GM04504 (cell line): Measurements from ENCODE around the gene KIT.
"Not testable (repeated sequence)": the region's sequence is repeated elsewhere in the genome, so short reads cannot be mapped to it uniquely, and the experiment has no call there.

ENCODE experiments used
- DNase-seq: peaks from one replicate; pipeline ENCODE4 v3.0.0-alpha.2; 2012; ENCODE audit warnings: low read depth

KIT gene

DNA sequence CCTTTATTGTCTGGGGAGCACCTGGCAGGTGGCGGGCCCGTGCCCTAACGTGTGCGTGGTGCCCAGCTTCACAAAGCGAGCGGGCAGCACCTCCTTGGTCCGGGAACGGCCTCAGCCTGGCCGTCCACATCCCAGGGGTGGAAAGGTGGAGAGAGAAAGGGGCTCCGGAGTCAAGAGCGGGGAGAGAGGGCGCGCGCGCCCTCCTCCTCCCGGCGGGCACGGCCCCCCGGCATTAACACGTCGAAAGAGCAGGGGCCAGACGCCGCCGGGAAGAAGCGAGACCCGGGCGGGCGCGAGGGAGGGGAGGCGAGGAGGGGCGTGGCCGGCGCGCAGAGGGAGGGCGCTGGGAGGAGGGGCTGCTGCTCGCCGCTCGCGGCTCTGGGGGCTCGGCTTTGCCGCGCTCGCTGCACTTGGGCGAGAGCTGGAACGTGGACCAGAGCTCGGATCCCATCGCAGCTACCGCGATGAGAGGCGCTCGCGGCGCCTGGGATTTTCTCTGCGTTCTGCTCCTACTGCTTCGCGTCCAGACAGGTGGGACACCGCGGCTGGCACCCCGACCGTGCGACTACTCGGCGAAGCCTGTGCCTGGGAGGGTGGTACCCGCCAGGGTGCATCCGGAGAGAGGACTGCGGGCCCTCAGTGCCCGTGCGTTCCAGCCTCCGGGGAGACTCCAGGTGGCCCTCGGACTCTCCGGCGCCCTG is at the start of gene KIT:
Gene KIT, plus strand, starts transcription at position 407 of the 701 bp plus-strand sequence. Its CDS starts 58 bp downstream, at position 465.
- no peak for DNase-seq

DNA sequence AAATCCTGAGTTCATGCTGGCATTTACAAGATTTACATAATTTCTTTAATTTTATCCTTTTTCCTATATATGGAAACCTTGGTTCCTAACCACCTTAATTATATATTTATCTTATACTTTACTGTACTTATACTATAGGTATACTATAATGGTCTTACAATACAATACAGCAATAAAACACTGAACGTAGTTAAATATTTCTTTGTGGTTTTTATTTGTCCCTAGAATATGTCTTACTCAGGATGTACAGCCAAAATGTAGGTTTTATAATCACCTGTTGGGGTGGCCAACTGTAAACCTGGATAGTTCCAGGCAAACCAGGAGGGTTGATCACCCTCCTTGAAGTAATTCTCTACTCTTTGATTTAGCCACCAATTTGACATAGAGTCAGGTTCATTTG is 48.4 kb upstream of the KIT start:
- DNase-seq, result no peak

DNA sequence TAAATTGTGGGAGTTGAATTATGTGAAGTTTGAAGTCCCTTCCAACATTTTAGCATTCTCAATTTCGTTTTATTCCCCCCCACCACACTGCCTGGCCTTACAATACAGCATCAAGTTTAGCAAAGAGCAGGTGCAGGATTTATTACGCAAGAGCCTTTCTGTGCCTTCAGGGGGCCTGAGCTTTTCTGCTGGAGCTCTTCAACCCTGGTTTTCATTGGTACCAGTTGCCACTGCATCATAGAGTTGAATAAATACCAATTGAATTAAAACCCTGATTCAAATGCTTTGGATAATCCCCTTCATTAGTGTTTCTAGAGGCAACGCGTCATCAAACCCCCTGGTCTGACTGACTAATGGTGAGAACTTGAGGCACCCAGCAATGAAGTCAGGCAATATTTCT is 43.6 kb upstream of the KIT start:
- DNase-seq, result no peak

DNA sequence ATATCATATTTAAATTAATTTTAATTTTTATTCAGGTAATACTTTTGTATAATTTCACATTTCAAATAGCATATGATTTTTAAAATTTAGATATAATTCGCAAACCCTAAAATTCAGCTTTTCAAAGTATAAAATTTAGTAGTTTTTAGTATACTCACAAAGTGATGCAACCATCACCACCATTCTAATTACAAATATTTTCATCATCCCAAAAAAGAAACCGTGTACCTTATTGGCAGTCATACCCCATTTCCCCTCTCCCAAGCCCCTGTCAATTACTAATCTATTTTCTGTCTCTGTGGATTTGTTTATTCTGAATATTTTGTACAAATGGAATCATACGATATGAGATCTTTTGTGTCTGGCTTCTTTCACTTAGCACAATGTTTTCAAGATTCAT is 37.0 kb upstream of the KIT start:
- DNase-seq, result no peak

DNA sequence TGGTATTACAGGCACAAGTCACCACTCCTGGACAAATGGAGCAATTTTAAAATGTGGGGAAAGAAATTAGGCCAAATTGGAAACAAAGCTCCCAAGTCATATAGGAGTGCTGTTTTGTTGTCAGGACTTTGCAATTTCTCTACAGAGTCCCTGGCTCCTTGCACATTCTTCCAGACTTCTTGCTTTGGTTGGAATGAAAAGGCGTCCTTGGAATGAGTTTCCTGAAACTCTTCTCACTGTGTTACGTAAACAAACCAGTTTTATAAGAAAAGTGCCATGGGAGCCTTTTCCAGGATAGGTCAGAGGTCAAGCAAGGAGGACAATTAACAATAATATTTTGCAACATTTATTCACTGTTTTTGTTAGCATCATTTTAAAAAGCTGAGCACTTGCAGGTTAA is 32.4 kb upstream of the KIT start:
- peak; percentile 4 for DNase-seq

DNA sequence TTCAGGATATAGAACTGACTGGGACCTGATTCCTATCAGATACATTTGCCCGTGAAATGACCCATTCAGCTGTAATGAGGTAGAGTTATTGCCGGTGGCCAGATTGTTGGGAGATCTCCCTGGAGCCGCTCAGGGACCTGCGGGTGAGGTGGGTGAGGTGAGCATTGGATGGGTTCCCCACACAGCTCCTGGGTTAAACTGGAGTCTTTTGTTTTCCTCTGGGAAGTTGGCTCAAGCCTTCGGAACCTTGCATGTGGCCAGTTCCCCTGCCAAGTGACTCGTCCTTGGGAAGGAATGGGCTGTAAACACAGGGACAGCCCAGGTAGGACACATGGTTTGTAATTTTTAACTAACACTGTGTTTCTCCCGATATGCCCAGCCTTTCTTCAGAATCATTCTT is 31.6 kb upstream of the KIT start:
- no peak for DNase-seq

DNA sequence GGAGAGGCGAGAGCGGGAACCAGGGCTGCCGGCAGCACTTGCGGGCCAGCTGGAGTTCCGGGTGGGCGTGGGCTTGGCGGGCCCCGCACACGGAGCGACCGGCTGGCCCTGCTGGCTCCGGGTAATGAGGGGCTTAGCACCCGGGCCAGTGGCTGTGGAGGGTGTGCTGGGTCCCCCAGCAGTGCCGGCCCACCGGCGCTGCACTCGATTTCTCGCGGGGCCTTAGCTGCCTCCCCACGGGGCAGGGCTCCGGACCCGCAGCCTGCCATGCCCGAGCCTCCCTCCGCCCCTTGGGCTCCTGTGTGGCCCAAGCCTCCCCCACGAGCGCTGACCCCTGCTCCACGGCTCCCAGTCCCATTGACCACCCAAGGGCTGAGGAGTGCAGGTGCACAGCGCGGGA is 25.2 kb upstream of the KIT start:
- no peak for DNase-seq

DNA sequence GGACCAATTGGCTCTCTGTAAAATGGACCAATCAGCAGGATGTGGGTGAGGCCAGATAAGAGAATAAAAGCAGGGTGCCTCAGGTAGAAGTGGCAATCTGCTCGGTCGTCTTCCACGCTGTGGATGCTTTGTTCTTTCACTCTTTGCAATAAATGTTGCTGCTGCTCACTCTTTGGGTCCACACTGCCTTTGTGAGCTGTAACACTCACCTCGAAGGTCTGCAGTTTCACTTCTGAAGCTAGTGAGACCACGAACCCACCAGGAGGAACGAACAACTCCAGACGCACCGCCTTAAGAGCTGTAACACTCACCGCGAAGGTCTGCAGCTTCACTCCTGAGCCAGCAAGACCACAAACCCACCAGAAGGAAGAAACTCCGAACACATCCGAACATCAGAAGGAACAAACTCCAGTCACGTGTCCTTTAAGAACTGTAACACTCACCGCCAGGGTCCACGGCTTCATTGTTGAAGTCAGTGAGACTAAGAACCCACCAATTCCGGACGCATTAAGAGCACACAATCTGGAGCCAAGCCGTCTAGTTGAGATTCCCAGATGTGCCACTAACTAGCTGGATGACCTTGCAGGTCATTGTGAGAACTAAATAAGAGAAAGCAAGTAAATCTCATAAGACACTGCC is 24.5 kb upstream of the KIT start:
- not testable (repeated sequence) for DNase-seq

DNA sequence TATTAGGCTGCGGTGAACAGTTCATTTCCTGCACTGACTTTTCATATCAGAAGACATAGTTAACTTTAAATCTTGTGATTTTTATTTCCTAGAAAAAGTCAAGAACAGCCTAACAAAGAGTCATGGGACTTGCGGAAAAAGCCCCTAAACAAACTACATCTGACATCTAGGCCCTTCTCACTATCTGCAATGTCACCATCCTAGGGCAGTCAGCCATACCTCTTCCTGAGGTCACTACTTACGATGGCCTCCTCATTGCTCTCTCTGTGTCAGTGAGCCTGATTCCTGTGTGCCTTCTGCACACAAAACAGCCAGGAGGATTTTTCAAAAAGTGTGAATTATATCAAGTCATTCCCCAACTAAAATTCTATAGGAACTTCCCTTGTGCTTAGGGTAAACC is 22.4 kb upstream of the KIT start:
- no peak for DNase-seq

DNA sequence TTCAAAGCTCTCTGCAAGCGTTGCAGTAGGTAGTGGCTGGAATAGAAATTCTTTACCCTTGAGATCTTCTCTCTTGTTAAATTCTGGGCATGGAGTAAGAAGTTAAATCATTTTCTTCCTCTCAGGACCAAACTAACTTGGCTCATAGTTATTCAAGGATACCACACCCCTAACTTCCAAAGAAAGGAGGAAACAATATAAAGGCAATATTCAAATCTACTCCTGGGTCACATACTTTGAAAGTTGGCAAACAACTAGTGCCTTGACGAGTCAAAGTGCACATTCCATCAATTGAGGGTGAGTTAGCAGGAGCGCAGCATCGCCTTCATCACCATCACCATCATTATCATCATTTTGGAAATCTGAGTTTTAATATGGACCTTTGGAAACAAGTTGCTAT is 20.4 kb upstream of the KIT start:
- no peak for DNase-seq

DNA sequence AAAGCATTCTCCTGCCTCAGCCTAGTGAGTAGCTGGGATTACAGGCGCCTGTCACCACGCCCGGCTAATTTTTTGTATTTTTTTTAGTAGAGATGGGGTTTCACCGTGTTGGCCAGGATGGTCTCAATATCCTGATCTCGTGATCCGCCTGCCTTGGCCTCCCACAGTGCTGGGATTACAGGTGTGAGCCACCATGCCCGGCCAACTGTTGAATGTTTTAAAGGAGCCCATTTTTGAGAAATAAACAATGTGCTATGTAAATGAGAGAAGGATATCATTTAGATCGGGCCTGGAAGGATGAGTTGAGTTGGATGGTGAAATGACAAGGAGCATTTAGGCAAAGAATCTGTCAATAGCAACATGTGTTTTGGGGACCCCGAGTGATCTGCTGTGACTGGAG is 16.7 kb upstream of the KIT start:
- not testable (repeated sequence) for DNase-seq

DNA sequence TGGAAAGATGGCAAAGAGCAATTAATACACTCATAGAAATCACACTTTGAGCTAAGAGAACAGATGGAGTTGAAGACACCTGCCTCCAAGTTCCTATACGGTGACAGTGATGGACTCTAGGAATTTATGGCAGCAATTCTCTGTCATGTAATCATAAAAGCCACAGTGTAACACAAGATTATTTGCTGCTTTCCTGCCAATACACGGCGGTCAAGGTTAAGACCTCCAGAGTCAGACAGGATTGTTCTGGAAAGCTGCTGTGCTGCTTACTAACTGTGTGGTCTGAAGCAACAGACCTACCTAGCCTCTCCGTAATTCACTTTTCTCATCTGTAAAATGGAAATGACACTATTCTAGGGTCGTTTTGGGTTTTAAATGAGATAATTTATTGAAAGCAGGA is 14.6 kb upstream of the KIT start:
- no peak for DNase-seq

DNA sequence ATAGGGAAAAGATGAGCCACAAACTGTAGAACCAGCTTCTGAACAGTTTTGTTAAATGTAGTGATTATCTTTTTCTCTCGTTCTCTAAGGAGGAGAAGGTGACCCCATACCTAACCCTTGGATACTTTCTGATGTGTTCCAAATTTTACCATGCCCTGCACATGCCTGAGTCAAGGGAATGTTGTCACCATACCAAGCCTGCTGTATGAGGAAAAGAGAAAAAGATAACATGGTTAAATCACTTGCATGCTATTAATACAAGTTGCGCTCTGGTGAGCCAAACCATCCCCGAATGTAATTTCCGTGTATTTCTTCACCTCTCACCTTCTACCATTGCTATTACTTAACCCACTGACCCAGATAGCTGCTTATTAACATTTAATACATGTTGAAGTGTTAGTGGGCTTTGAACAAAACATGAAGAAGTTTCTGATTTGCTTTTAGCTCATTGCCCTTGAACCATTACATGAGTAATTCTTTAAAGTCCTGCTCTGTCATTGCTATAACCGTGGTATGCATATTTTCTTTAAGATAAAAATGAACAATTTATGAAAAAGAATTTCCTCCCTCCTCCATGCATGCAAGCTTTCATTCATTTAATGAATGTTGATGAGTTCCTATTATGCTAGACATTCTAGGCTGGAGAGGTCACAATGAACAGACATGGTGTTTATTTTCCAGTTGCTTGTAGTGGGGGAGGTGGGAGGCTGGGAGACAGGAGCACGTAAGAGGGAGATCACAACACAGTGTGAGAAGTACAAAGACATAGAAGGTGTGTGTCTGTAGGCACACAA is 13.6 kb upstream of the KIT start:
- DNase-seq, result no peak

DNA sequence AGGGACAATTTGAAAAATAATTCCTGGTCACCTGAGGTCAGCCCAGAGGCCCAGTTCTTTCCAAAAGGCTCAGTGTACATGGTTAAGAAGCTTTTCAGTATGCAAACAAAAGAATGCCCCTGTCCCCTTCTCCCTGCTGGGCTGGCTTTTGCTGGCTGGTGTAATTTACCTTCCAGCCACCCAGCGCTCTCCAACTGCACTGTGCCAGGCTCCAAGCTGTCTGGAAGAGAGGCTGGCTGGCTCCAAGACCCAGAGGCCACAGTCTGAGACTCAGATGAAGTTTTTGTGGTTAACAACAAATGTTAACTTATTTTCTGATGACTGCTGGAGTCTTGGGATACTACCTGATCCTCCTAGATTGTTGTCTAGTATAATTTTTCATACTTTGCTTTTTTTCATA is 11.9 kb upstream of the KIT start:
- no peak for DNase-seq

DNA sequence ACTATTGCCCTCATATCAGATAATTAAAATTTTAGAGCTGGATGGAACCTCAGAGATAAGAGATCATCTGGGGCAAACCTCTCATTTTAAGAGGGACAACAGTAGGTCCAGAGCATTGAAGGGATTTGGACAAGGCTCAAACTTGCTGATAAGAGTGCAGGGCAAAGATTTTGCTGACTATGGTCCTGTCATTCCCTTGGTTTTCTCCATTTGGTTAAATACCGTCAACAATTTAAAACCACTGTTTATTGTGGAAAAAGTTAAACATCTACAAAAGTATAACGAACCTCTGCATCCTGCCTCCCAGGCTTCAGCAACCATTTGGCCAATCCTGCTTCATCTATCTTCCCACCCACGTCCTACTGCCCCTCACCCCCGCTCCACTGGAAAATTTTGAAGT is 10.7 kb upstream of the KIT start:
- DNase-seq, result no peak

DNA sequence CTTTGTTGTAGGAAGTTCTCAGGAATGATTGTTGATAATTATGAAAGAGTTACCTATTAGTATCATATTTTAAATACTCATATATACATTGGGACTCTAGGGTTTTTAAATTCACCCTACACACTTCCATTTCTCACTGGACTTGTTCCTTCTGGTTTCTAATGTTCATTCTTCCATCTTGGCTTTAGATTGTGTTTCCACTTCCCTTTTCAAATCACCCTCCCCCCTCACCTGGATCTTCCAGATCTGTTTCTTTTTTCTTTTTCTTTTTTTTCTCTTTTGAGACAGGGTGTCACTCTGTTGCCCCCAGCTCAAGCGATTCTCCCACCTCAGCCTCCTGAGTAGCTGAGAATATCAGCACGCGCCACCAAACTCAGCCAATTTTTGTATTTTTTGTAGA is 6.7 kb upstream of the KIT start:
- DNase-seq, result no peak

DNA sequence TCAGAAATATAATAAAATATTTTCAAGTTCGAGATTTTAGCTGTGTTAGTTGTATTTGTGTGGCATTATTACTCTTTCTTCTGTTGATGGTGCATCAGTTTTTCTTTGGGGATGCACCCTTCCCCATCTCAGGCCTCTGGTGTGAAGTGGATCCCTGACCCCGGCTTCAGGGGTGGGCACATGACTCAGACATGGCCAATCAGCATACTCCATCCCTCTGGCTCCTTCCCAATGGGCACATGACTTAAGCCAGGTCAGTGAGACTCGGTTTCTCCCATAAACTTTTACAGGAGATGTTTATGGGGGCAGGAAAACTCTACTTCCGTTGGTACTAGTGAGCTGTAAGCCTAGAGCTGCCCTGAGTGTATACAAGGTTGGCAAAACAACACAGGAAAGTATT is 3.0 kb upstream of the KIT start:
- DNase-seq, result no peak

DNA sequence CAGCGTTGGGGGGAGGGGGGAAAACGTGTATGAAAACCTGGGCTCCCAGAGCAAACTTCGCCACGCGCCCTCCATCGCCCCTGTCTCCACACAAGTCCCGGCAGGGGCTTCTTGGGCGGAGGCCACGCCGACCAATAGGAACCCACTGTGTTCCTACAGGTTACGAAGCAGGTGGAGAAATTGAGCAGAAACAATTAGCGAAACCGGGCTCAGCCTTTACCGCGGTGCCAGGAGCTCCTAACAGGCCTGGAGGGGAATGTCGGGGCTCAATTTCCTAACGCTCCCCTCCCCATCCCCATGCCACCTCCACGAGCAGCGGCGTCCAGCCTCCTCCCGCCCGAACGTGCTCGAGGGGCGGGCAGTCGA is 589 bp upstream of the KIT start:
- no peak for DNase-seq

DNA sequence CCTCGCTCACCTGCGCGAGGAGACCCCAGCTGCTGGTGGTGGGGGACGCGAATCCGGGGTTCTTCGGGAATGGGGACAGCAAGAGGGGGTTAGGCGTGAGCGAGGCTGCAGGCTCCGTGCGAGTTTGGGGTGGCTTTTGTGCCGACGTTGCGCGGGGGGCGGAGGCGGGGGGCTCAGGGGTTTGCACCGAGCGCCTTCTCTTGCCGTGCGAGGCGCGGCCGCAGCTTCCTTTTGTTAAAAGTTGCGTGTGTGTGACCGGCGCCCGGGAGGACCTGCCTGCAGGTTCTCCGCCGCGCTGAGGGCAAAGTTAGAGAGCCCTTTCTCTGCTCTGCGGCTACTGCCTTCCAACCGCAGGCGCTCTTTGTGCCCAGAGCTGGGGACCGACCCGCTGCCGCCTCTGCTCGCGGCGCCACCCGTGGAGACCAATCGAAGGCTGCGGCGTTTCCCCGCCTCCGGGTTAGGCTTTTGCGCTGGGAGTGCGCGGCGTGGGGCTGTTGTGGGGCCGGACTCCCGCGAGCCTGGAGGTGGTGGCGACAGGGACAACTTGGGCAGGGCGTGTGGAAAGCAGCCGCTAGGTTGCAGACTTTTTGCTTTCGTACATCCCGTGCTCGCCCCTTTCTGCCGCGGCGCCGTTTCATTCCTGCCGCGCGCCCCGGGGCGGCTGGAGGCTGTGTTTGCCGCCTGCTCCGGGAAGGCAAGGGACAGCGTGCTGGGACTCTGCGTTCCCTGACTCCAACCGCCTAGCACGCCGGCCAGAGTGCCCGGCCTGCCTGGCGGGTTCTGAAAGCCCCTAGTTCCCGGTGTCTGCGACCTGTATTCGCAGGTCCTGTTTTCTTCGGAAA is 716 bp downstream of the KIT start:
- peak; percentile 35 for DNase-seq

DNA sequence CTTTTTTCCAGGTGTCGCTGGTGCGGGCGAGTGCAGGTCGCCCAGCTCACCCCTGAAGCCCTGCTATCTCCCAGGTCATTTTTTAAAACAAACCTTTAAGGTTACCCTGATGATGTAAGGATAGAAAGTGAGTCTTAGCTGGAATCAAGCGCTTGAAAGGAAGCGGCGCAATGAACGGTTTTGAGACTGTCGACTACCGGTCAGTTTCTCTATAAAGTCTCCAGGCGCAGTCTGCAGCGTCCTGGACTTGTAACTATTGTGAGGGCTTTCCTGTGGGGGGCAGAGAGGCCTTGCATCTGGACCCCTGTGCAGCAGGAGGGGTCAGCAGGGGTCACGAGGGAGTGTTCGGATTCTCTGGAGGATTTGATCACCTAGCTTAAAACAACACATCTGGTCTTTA is 1.6 kb downstream of the KIT start:
- no peak for DNase-seq

DNA sequence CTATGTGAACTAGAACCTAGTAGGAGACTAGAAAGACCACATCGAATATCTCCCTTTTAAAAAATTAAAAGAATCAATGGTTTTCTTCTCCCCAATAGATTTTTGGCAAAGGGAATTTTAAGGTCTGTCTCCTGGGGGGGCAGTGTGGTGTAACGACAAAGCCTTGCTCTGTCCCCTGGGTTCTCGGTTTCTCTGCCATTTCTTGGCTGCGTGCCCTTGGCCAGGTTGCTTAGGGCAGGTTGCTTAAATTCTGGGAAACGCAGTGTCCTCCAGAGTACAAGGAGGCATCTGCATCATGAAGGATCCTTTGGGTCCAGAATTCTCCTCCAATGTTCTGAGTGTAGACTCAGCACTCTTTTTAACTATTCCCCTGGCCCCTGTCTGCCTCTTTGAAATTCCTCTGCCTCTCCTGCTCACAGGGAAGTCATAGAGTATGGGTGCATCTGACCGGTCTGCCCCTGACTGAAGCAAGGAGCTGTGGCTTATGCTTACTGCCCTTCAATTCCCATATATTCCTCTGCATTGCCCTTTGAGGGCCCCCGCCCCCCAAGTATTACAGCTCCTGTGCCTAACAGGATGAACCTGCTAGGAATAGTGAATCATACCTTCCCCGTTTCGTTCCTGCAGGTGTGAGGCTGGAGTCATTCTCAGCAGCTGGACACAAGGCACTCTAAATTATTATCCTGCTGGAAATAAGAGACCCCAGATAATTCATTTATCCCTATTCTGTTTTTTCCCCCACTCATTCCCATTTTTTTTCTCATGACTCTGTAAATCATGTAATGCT is 2.2 kb downstream of the KIT start:
- DNase-seq, result no peak

DNA sequence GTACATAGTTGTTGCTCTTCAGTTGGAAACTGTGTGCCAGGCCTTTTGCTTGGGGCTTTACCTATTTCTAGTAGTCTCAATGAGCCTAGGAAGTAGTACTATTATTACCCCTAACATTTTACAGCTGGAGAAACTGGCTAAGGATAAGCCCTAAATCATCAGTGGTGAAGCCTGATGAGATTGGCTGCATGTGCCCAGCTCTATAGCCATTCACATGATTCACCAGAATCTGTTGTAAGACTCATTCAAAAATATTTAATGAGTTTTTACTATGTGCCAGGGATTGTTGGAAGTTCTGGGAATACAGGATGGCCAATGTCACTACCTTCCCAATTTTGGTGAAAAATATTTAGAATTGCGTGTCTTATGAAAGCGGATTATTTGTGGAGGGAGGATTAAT is 2.8 kb downstream of the KIT start:
- peak; percentile 62 for DNase-seq
